Astrocyte (in vitro differentiated cells and primary cell): ENCODE measurements around the gene USP25. TPM values are rescaled to one million over a fixed set of nuclear protein-coding genes. Genes with fewer than 3 reads are reported as not detected.

ENCODE experiments used
- DNase-seq: peaks from one replicate; pipeline ENCODE4 v3.0.0-alpha.2; 2010; ENCODE audit warnings: low read depth
- FAIRE-seq: peaks from 2 replicates; lab custom pipeline; 2011; peaks lifted over from hg19 to GRCh38; lab: Jason Lieb, UNC
- H2AFZ ChIP-seq: 2 replicates; pipeline ENCODE4 v1.6.0; 2012; ENCODE audit warnings: low read depth, low read length, inconsistent platforms
- H3K27ac ChIP-seq: 2 replicates; pipeline ENCODE4 v1.5.1; 2011; ENCODE audit warnings: low read depth, low read length, inconsistent platforms
- H3K27me3 ChIP-seq: 2 replicates; pipeline ENCODE4 v1.6.0; 2011; ENCODE audit warnings: low read length, inconsistent platforms; ENCODE audit not compliant: insufficient read depth
- H3K36me3 ChIP-seq: 2 replicates; pipeline ENCODE4 v1.5.1; 2011; ENCODE audit warnings: low read length, inconsistent platforms; ENCODE audit not compliant: insufficient read depth
- H3K4me1 ChIP-seq: 2 replicates; pipeline ENCODE4 v1.5.1; 2011; ENCODE audit warnings: low read length, inconsistent platforms; ENCODE audit not compliant: insufficient read depth
- H3K4me2 ChIP-seq: 2 replicates; pipeline ENCODE4 v1.6.0; 2012; ENCODE audit warnings: low read length, inconsistent platforms
- H3K4me3 ChIP-seq: 2 replicates; pipeline ENCODE4 v1.5.1; 2011; ENCODE audit warnings: low read depth, mild to moderate bottlenecking, low read length, inconsistent platforms; ENCODE audit not compliant: insufficient read depth
- H3K79me2 ChIP-seq: 2 replicates; pipeline ENCODE4 v1.6.0; 2012; ENCODE audit warnings: mild to moderate bottlenecking, low read length, inconsistent platforms; ENCODE audit not compliant: insufficient read depth
- H3K9ac ChIP-seq: 2 replicates; pipeline ENCODE4 v1.6.0; 2012; ENCODE audit warnings: mild to moderate bottlenecking, low read length, inconsistent platforms
- H3K9me3 ChIP-seq: 2 replicates; pipeline ENCODE4 v1.5.1; 2012; ENCODE audit warnings: low read depth, mild to moderate bottlenecking, low read length, inconsistent platforms; ENCODE audit not compliant: insufficient read depth
- H4K20me1 ChIP-seq: 2 replicates; pipeline ENCODE4 v1.6.0; 2012; ENCODE audit warnings: low read length, inconsistent platforms; ENCODE audit not compliant: insufficient read depth
- H3K27ac Mint-ChIP-seq: one replicate; pipeline ENCODE4 v1.8.0; 2021; ENCODE audit warnings: mild to moderate bottlenecking, mixed read lengths; ENCODE audit not compliant: unreplicated experiment
- H3K27me3 Mint-ChIP-seq: one replicate; pipeline ENCODE4 v1.8.0; 2021; ENCODE audit warnings: low read depth, mixed read lengths; ENCODE audit not compliant: unreplicated experiment
- H3K36me3 Mint-ChIP-seq: one replicate; pipeline ENCODE4 v1.8.0; 2021; ENCODE audit warnings: low read depth, mixed read lengths; ENCODE audit not compliant: unreplicated experiment
- H3K4me1 Mint-ChIP-seq: one replicate; pipeline ENCODE4 v1.8.0; 2021; ENCODE audit warnings: low read depth, mixed read lengths; ENCODE audit not compliant: unreplicated experiment
- H3K4me3 Mint-ChIP-seq: one replicate; pipeline ENCODE4 v1.8.0; 2021; ENCODE audit warnings: mild to moderate bottlenecking, moderate library complexity, mixed read lengths; ENCODE audit not compliant: unreplicated experiment
- H3K9me3 Mint-ChIP-seq: one replicate; pipeline ENCODE4 v1.8.0; 2021; ENCODE audit warnings: mild to moderate bottlenecking, mixed read lengths; ENCODE audit not compliant: unreplicated experiment
- EZH2 ChIP-seq: IDR thresholded peaks from 2 replicates; pipeline ENCODE4 v1.6.1; 2012; ENCODE audit warnings: mild to moderate bottlenecking, low read length, inconsistent platforms; ENCODE audit not compliant: insufficient read depth
- total RNA-seq: library from RNA; stranded (reverse); gene quantifications from 2 replicates; pipeline ENCODE4 v1.2.1, GENCODE V29; 2021
- TF ChIP-seq, protein P1 (sequence below): IDR thresholded peaks from 2 replicates; pipeline ENCODE4 v1.5.1; 2011; ENCODE audit warnings: low read depth, mild to moderate bottlenecking, inconsistent platforms, low read length, moderate library complexity; ENCODE audit not compliant: insufficient read depth

The USP25 gene
- total RNA-seq, 1 donor from 2014 or later = 49.5 TPM

GRCh38 chr21:15841856-15842564 lies 112.2 kb downstream of the USP25 start:
- Histone ChIP-seq H3K27ac (peak overlapping the region; percentile 55), H3K27me3 (no peaks in the 10 kb centered on the region), H3K4me1 (peaks cover 18% of the 10 kb centered on the region), H3K79me2 (no peaks in the 10 kb centered on the region), H3K36me3 (no peaks in the 10 kb centered on the region), H3K9ac (no peak overlapping the region), H3K4me2 (peak overlapping the region; percentile 28), H3K9me3 (no peaks in the 10 kb centered on the region), H3K4me3 (no peak overlapping the region), H2AFZ (no peak overlapping the region), H4K20me1 (no peaks in the 10 kb centered on the region)
- TF ChIP-seq EZH2 = no peak
- TF ChIP-seq, protein P1, sequence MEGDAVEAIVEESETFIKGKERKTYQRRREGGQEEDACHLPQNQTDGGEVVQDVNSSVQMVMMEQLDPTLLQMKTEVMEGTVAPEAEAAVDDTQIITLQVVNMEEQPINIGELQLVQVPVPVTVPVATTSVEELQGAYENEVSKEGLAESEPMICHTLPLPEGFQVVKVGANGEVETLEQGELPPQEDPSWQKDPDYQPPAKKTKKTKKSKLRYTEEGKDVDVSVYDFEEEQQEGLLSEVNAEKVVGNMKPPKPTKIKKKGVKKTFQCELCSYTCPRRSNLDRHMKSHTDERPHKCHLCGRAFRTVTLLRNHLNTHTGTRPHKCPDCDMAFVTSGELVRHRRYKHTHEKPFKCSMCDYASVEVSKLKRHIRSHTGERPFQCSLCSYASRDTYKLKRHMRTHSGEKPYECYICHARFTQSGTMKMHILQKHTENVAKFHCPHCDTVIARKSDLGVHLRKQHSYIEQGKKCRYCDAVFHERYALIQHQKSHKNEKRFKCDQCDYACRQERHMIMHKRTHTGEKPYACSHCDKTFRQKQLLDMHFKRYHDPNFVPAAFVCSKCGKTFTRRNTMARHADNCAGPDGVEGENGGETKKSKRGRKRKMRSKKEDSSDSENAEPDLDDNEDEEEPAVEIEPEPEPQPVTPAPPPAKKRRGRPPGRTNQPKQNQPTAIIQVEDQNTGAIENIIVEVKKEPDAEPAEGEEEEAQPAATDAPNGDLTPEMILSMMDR = no peak
- peaks cover 2% of the 10 kb centered on the region for H3K36me3 Mint-ChIP-seq
- no peak overlapping the region for H3K4me3 Mint-ChIP-seq
- H3K27ac Mint-ChIP-seq = peak overlapping the region; percentile 62
- H3K9me3 Mint-ChIP-seq = no peaks in the 10 kb centered on the region
- H3K4me1 Mint-ChIP-seq = peaks cover 3% of the 10 kb centered on the region
- FAIRE-seq (peak; percentile 41), DNase-seq (peak; percentile 87)
- no peaks in the 10 kb centered on the region for H3K27me3 Mint-ChIP-seq

- peaks cover 2% of the 10 kb centered on the region for H3K36me3 Mint-ChIP-seq
- H3K4me3 Mint-ChIP-seq = no peak overlapping the region
- H3K27me3 ChIP-seq = no peaks in the 10 kb centered on the region
- H3K27ac Mint-ChIP-seq = peak overlapping the region; percentile 62
- H3K9me3 ChIP-seq = no peaks in the 10 kb centered on the region
- H2AFZ ChIP-seq = no peak overlapping the region
- H4K20me1 ChIP-seq = no peaks in the 10 kb centered on the region
- peak overlapping the region; percentile 55 for H3K27ac ChIP-seq
- peaks cover 18% of the 10 kb centered on the region for H3K4me1 ChIP-seq
- no peaks in the 10 kb centered on the region for H3K36me3 ChIP-seq
- FAIRE-seq (no peak), DNase-seq (no peak)
- H3K79me2 ChIP-seq = no peaks in the 10 kb centered on the region
- H3K4me2 ChIP-seq = peak overlapping the region; percentile 28
- no peaks in the 10 kb centered on the region for H3K27me3 Mint-ChIP-seq
- peaks cover 3% of the 10 kb centered on the region for H3K4me1 Mint-ChIP-seq
- H3K9ac ChIP-seq = no peak overlapping the region
- TF ChIP-seq, protein P1 = no peak
- TF ChIP-seq EZH2 = no peak
- no peaks in the 10 kb centered on the region for H3K9me3 Mint-ChIP-seq
- no peak overlapping the region for H3K4me3 ChIP-seq
Observed at GRCh38 chr21:15842565-15842880, 112.7 kb downstream of the USP25 start.

- no peak overlapping the region for H3K27ac ChIP-seq
Observed at GRCh38 chr21:15843766-15844165, 114.0 kb downstream of the USP25 start.

More at GRCh38 chr21:15843766-15844165, 114.0 kb downstream of the USP25 start:
- no peaks in the 10 kb centered on the region for H3K79me2 ChIP-seq
- H3K9ac ChIP-seq = no peak overlapping the region
- no peak overlapping the region for H3K4me3 ChIP-seq
- Mint-ChIP-seq H3K4me3 (no peak overlapping the region), H3K27ac (no peak overlapping the region), H3K4me1 (peaks cover 3% of the 10 kb centered on the region), H3K9me3 (no peaks in the 10 kb centered on the region), H3K27me3 (no peaks in the 10 kb centered on the region), H3K36me3 (peaks cover under 1% of the 10 kb centered on the region)
- no peak overlapping the region for H2AFZ ChIP-seq
- FAIRE-seq (no peak), DNase-seq (no peak)
- H3K4me2 ChIP-seq = no peak overlapping the region
- TF ChIP-seq, protein P1 = no peak
- peaks cover 26% of the 10 kb centered on the region for H3K4me1 ChIP-seq
- H4K20me1 ChIP-seq = no peaks in the 10 kb centered on the region
- H3K36me3 ChIP-seq = no peaks in the 10 kb centered on the region
- no peaks in the 10 kb centered on the region for H3K27me3 ChIP-seq
- H3K9me3 ChIP-seq = no peaks in the 10 kb centered on the region
